Right atrium auricular region (tissue), 2 donors: Measurements from ENCODE around the gene SRD5A1. TPM values are rescaled to one million over a fixed set of nuclear protein-coding genes. Genes with fewer than 3 reads are reported as not detected.

ENCODE experiments used
- DNase-seq: peaks from one replicate; pipeline ENCODE4 v3.0.0-alpha.2; 2019; ENCODE audit warnings: low spot score
- H3K27ac ChIP-seq, 2 donors: fragments of 200-600 bp; sonication (generic); 1 replicate in 1 of 2; 2 replicates in 1 of 2; pipeline ENCODE4 v1.5.1; 2016 to 2019
- H3K27me3 ChIP-seq, 2 donors: fragments of 200-600 bp; sonication (generic); one replicate each; pipeline versions ENCODE4 v1.5.1 to v1.6.0; 2017 to 2019
- H3K36me3 ChIP-seq: fragments of 200-600 bp; sonication (generic); one replicate; pipeline ENCODE4 v1.5.1; 2016
- H3K4me1 ChIP-seq, 2 donors: fragments of 200-600 bp; sonication (generic); one replicate each; pipeline versions ENCODE4 v1.5.1 to v1.6.0; 2017 to 2019
- H3K4me3 ChIP-seq, 2 donors: fragments of 200-600 bp; sonication (generic); 1 replicate in 1 of 2; 2 replicates in 1 of 2; pipeline ENCODE4 v1.5.1; 2017 to 2019; ENCODE audit warnings: mild to moderate bottlenecking in 1 of 2, moderate library complexity in 1 of 2
- H3K9me3 ChIP-seq, 2 donors: fragments of 200-600 bp; sonication (generic); one replicate each; pipeline ENCODE4 v1.5.1; 2019
- CTCF ChIP-seq, 2 donors: fragments of 200-600 bp; sonication (generic); IDR thresholded peaks; one replicate each; pipeline ENCODE4 v1.5.1; 2019; ENCODE audit warnings: antibody characterized with exemption in 2 of 2
- total RNA-seq, 2 donors: library from RNA; depleted of rRNA; stranded (reverse); fragments of >200 nt; gene quantifications; one replicate each; pipeline ENCODE4 v1.1.0, GENCODE V29; 2016

Gene SRD5A1
- total RNA-seq, 2 donors from 2014 or later, result 0.67 to 1.2 TPM

- no peaks in the 10 kb centered on the region for H3K36me3 ChIP-seq
- peak overlapping the region in 1 of 2 donors; percentile 32 for H3K4me3 ChIP-seq
- no peaks in the 10 kb centered on the region for H3K4me1 ChIP-seq
- no peaks in the 10 kb centered on the region for H3K27me3 ChIP-seq
- DNase-seq, result no peak
- no peaks in the 10 kb centered on the region for H3K9me3 ChIP-seq
- no peak overlapping the region for H3K27ac ChIP-seq
- TF ChIP-seq CTCF (IDR thresholded peaks at IDR 0.05), result no peak
Observed at GRCh38 chr5:6686501-6686900, 53.3 kb downstream of the SRD5A1 start.

GRCh38 chr5:6686915-6687409 is 53.7 kb downstream of the SRD5A1 start:
- Histone ChIP-seq H3K36me3 (no peaks in the 10 kb centered on the region), H3K27me3 (no peaks in the 10 kb centered on the region), H3K4me1 (no peaks in the 10 kb centered on the region), H3K9me3 (no peaks in the 10 kb centered on the region), H3K27ac (no peak overlapping the region), H3K4me3 (peak overlapping the region; percentile 21 to 32)
- no peak for TF ChIP-seq CTCF (IDR thresholded peaks at IDR 0.05)
- no peak for DNase-seq

GRCh38 chr5:6687505-6687904 is 54.3 kb downstream of the SRD5A1 start:
- Histone ChIP-seq H3K27ac (no peak overlapping the region), H3K27me3 (no peaks in the 10 kb centered on the region), H3K4me3 (no peak overlapping the region), H3K9me3 (no peaks in the 10 kb centered on the region), H3K36me3 (no peaks in the 10 kb centered on the region), H3K4me1 (no peaks in the 10 kb centered on the region)
- TF ChIP-seq CTCF (IDR thresholded peaks at IDR 0.05), result no peak
- DNase-seq, result no peak

GRCh38 chr5:6692906-6693305 is 59.7 kb downstream of the SRD5A1 start:
- TF ChIP-seq CTCF (IDR thresholded peaks at IDR 0.05), result no peak
- DNase-seq, result no peak

GRCh38 chr5:6698696-6699095 is 65.5 kb downstream of the SRD5A1 start:
- Histone ChIP-seq H3K4me1 (no peaks in the 10 kb centered on the region), H3K27ac (no peak overlapping the region), H3K9me3 (no peaks in the 10 kb centered on the region), H3K27me3 (no peaks in the 10 kb centered on the region), H3K36me3 (no peaks in the 10 kb centered on the region), H3K4me3 (no peak overlapping the region)
- no peak for DNase-seq
- TF ChIP-seq CTCF (IDR thresholded peaks at IDR 0.05), result no peak

More at GRCh38 chr5:6692906-6693305, 59.7 kb downstream of the SRD5A1 start:
- no peak overlapping the region for H3K27ac ChIP-seq
- H3K4me3 ChIP-seq, result no peak overlapping the region
- no peaks in the 10 kb centered on the region for H3K27me3 ChIP-seq
- H3K9me3 ChIP-seq, result no peaks in the 10 kb centered on the region
- H3K4me1 ChIP-seq, result no peaks in the 10 kb centered on the region
- no peaks in the 10 kb centered on the region for H3K36me3 ChIP-seq

GRCh38 chr5:6699357-6699756 is 66.1 kb downstream of the SRD5A1 start:
- DNase-seq, result no peak

More at GRCh38 chr5:6699357-6699756, 66.1 kb downstream of the SRD5A1 start:
- H3K4me3 ChIP-seq, result no peak overlapping the region
- H3K27me3 ChIP-seq, result no peaks in the 10 kb centered on the region
- no peaks in the 10 kb centered on the region for H3K9me3 ChIP-seq
- TF ChIP-seq CTCF (IDR thresholded peaks at IDR 0.05), result no peak
- H3K36me3 ChIP-seq, result no peaks in the 10 kb centered on the region
- H3K4me1 ChIP-seq, result peaks cover 0 to 5% of the 10 kb centered on the region in 2 donors
- no peak overlapping the region for H3K27ac ChIP-seq
